Prostate gland (tissue), 2 donors: ENCODE results near the gene TMEM119. TPM values are rescaled to one million over a fixed set of nuclear protein-coding genes. Genes with fewer than 3 reads are reported as not detected.

ENCODE experiments used
- DNase-seq: peaks from one replicate; pipeline ENCODE4 v3.0.0-alpha.2; 2019; ENCODE audit warnings: low spot score
- H3K27ac ChIP-seq, 2 donors: fragments of 200-600 bp; sonication (generic); 2 replicates each; pipeline ENCODE4 v1.5.1; 2017 to 2019
- H3K27me3 ChIP-seq: fragments of 200-600 bp; sonication (generic); replicated peaks from 2 replicates; pipeline ENCODE4 v1.5.1; 2019; ENCODE audit not compliant: insufficient read depth
- H3K36me3 ChIP-seq, 2 donors: fragments of 200-600 bp; sonication (generic); 1 replicate in 1 of 2; 2 replicates in 1 of 2; pipeline versions ENCODE4 v1.5.1 to v1.8.1; 2017 to 2019
- H3K4me1 ChIP-seq: fragments of 200-600 bp; sonication (generic); replicated peaks from 2 replicates; pipeline ENCODE4 v1.5.1; 2019
- H3K4me3 ChIP-seq, 2 donors: fragments of 200-600 bp; sonication (generic); 2 replicates each; pipeline ENCODE4 v1.5.1; 2017 to 2019
- H3K9me3 ChIP-seq: fragments of 200-600 bp; sonication (generic); 2 replicates; pipeline ENCODE4 v1.5.1; 2017
- POLR2A ChIP-seq: fragments of 450-650 bp; IDR thresholded peaks from one replicate; pipeline ENCODE4 v1.6.1; 2016; ENCODE audit warnings: antibody characterized with exemption, mild to moderate bottlenecking
- POLR2AphosphoS5 ChIP-seq: sonication (generic); formaldehyde crosslinking; IDR thresholded peaks from one replicate; pipeline ENCODE4 v1.6.1; 2017; ENCODE audit warnings: antibody characterized with exemption
- WGBS: methylation state at CpG from one replicate; pipeline ENCODE4 v1.1.5; 2018; 5-methylcytosine and 5-hydroxymethylcytosine counted together
- intact Hi-C: fragments of 100-400 bp; cut with DNase I; formaldehyde crosslinking; loops from one replicate; pipeline ENCODE4 v1.14.2; 2022
- total RNA-seq, 2 donors: library from RNA; depleted of rRNA; stranded (reverse); fragments of >200 nt; gene quantifications; one replicate each; pipeline ENCODE4 v1.1.0, GENCODE V29; 2016
- TF ChIP-seq, protein P1 (sequence below), 4 experiments: fragments of 200-600 bp in 2 of 4; fragments of 450-650 bp in 2 of 4; sonication (generic) in 2 of 4; IDR thresholded peaks; 1 replicate in 3 of 4; 2 replicates in 1 of 4; pipeline ENCODE4 v1.5.1; 2016 to 2019; ENCODE audit warnings: antibody characterized with exemption in 4 of 4, mild to moderate bottlenecking in 2 of 4, moderate library complexity in 2 of 4

TMEM119 gene
- total RNA-seq, 2 donors from 2014 or later: 1.7 to 19.1 TPM

GRCh38 chr12:108572166-108572790 is 25.6 kb downstream of the TMEM119 start:
- Histone ChIP-seq H3K4me3 (no peak overlapping the region), H3K36me3 (peaks cover 0 to 12% of the 10 kb centered on the region in 2 donors), H3K4me1 (no peaks in the 10 kb centered on the region), H3K27me3 (no peaks in the 10 kb centered on the region), H3K9me3 (no peaks in the 10 kb centered on the region), H3K27ac (no peak overlapping the region)
- TF ChIP-seq, protein P1, sequence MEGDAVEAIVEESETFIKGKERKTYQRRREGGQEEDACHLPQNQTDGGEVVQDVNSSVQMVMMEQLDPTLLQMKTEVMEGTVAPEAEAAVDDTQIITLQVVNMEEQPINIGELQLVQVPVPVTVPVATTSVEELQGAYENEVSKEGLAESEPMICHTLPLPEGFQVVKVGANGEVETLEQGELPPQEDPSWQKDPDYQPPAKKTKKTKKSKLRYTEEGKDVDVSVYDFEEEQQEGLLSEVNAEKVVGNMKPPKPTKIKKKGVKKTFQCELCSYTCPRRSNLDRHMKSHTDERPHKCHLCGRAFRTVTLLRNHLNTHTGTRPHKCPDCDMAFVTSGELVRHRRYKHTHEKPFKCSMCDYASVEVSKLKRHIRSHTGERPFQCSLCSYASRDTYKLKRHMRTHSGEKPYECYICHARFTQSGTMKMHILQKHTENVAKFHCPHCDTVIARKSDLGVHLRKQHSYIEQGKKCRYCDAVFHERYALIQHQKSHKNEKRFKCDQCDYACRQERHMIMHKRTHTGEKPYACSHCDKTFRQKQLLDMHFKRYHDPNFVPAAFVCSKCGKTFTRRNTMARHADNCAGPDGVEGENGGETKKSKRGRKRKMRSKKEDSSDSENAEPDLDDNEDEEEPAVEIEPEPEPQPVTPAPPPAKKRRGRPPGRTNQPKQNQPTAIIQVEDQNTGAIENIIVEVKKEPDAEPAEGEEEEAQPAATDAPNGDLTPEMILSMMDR (IDR thresholded peaks at IDR 0.05): no peak
- no peak for TF ChIP-seq POLR2A
- TF ChIP-seq POLR2AphosphoS5: no peak
- 46% methylated on average over 8 of the region's 8 CpGs for WGBS
- no peak for DNase-seq
- intact Hi-C loops: no loop called here

- TF ChIP-seq, protein P1 (IDR thresholded peaks at IDR 0.05): no peak
- TF ChIP-seq POLR2A (no peak), POLR2AphosphoS5 (no peak)
- Histone ChIP-seq H3K36me3 (peaks cover 0 to 12% of the 10 kb centered on the region in 2 donors), H3K27ac (no peak overlapping the region), H3K27me3 (no peaks in the 10 kb centered on the region), H3K4me1 (no peaks in the 10 kb centered on the region), H3K4me3 (no peak overlapping the region), H3K9me3 (no peaks in the 10 kb centered on the region)
- 69% methylated on average over 8 of the region's 8 CpGs for WGBS
- DNase-seq: no peak
- intact Hi-C loops: loop anchor here (2.0 kb wide), 1 partner anchor 45 kb away; no protein-coding TSS in a partner anchor
Observed at GRCh38 chr12:108571609-108572165, 26.2 kb downstream of the TMEM119 start.

- no peaks in the 10 kb centered on the region for H3K9me3 ChIP-seq
- H3K4me1 ChIP-seq: no peaks in the 10 kb centered on the region
- DNase-seq: no peak
- H3K27me3 ChIP-seq: no peaks in the 10 kb centered on the region
- H3K4me3 ChIP-seq: no peak overlapping the region
- TF ChIP-seq, protein P1 (IDR thresholded peaks at IDR 0.05): peak in 2 of 4 experiments; percentile 24 to 35
- no peak for TF ChIP-seq POLR2AphosphoS5
- H3K36me3 ChIP-seq: peaks cover 0 to 12% of the 10 kb centered on the region in 2 donors
- intact Hi-C loops: loop anchor here (2.0 kb wide), 1 partner anchor 46 kb away; no protein-coding TSS in a partner anchor
- 49% methylated on average over 3 of the region's 3 CpGs for WGBS
- no peak overlapping the region for H3K27ac ChIP-seq
Observed at GRCh38 chr12:108570743-108571608, 26.9 kb downstream of the TMEM119 start.

GRCh38 chr12:108568338-108569154 is 29.3 kb downstream of the TMEM119 start:
- Histone ChIP-seq H3K27ac (no peak overlapping the region), H3K4me1 (no peaks in the 10 kb centered on the region)

More at GRCh38 chr12:108568338-108569154, 29.3 kb downstream of the TMEM119 start:
- Histone ChIP-seq H3K4me3 (no peak overlapping the region), H3K36me3 (peaks cover 0 to 12% of the 10 kb centered on the region in 2 donors), H3K9me3 (no peaks in the 10 kb centered on the region), H3K27me3 (no peaks in the 10 kb centered on the region)
- no peak for DNase-seq
- 77% methylated on average over 10 of the region's 10 CpGs for WGBS
- intact Hi-C loops: loop anchor here (5.0 kb wide), 1 partner anchor 164 kb away; the partner anchor contains the start of gene CORO1C
- TF ChIP-seq POLR2A (no peak), POLR2AphosphoS5 (no peak)
- TF ChIP-seq, protein P1 (IDR thresholded peaks at IDR 0.05): no peak
